Tibial nerve (tissue), 4 donors: Measurements from ENCODE around the gene CLSTN1.

Source experiments
- CTCF ChIP-seq, 5 experiments: fragments of 200-600 bp in 3 of 5; fragments of 450-650 bp in 2 of 5; sonication (generic) in 3 of 5; IDR thresholded peaks; one replicate each; pipeline ENCODE4 v1.5.1; 2016 to 2019; ENCODE audit warnings: antibody characterized with exemption in 5 of 5, mild to moderate bottlenecking in 3 of 5, moderate library complexity in 2 of 5
- EP300 ChIP-seq, 2 donors: sonication (generic); formaldehyde crosslinking; IDR thresholded peaks; one replicate each; pipeline ENCODE4 v1.6.1; 2017; ENCODE audit warnings: antibody characterized with exemption in 2 of 2, mild to moderate bottlenecking in 1 of 2
- POLR2A ChIP-seq, 2 donors: fragments of 450-650 bp; IDR thresholded peaks; one replicate each; pipeline ENCODE4 v1.6.1; 2017; ENCODE audit warnings: antibody characterized with exemption in 2 of 2, mild to moderate bottlenecking in 2 of 2, moderate library complexity in 2 of 2

GRCh38 chr1:9867408-9868243 is 43.9 kb upstream of the CLSTN1 start:
- TF ChIP-seq CTCF (IDR thresholded peaks at IDR 0.05) (peak; percentile 92 to 98 (median 95)), POLR2A (IDR thresholded peaks at IDR 0.05) (no peak), EP300 (IDR thresholded peaks at IDR 0.05) (no peak)
